Vagina (tissue), 2 donors: Measurements from ENCODE around the gene PRKAA2.

Source experiments
- CTCF ChIP-seq, 3 experiments: fragments of 450-650 bp in 2 of 3; fragments of 200-600 bp in 1 of 3; sonication (generic) in 1 of 3; IDR thresholded peaks; one replicate each; pipeline ENCODE4 v1.5.1; 2017 to 2019; ENCODE audit warnings: antibody characterized with exemption in 3 of 3, mild to moderate bottlenecking in 2 of 3, moderate library complexity in 2 of 3
- POLR2A ChIP-seq, 2 donors: fragments of 450-650 bp; IDR thresholded peaks; one replicate each; pipeline ENCODE4 v1.6.1; 2017; ENCODE audit warnings: antibody characterized with exemption in 2 of 2, mild to moderate bottlenecking in 2 of 2, moderate library complexity in 2 of 2

GRCh38 chr1:56646611-56647010 is 1.5 kb downstream of the PRKAA2 start:
- TF ChIP-seq CTCF (IDR thresholded peaks at IDR 0.05): no peak
- TF ChIP-seq POLR2A (IDR thresholded peaks at IDR 0.05): no peak
